Keratinocyte (primary cell): ENCODE results near the gene MAP3K1. TPM values are rescaled to one million over a fixed set of nuclear protein-coding genes. Genes with fewer than 3 reads are reported as not detected.
A peak's percentile ranks its signal among the peaks of the same experiment; 100 is the strongest.

Experiments used
- DNase-seq: peaks from one replicate; pipeline ENCODE4 v3.0.0-alpha.2; 2011; ENCODE audit warnings: low read depth, missing footprints, low spot score
- FAIRE-seq: peaks from 2 replicates; lab custom pipeline; 2011; peaks lifted over from hg19 to GRCh38; lab: Jason Lieb, UNC
- H2AFZ ChIP-seq: 2 replicates; pipeline ENCODE4 v1.6.0; 2012; ENCODE audit warnings: low read length, control low read depth, inconsistent platforms; ENCODE audit not compliant: control insufficient read depth
- H3K27ac ChIP-seq: 2 replicates; pipeline ENCODE4 v1.5.1; 2011; ENCODE audit warnings: low read length; ENCODE audit not compliant: control insufficient read depth, insufficient read depth
- H3K27me3 ChIP-seq: 3 replicates; pipeline ENCODE4 v1.6.0; 2011; ENCODE audit warnings: low read length; ENCODE audit not compliant: control insufficient read depth, insufficient read depth; ENCODE audit errors: extremely low read depth
- H3K36me3 ChIP-seq, 2 experiments: 2 replicates in 1 of 2; 3 replicates in 1 of 2; pipeline ENCODE4 v1.5.1; 2011; ENCODE audit warnings: low read length in 2 of 2, mild to moderate bottlenecking in 1 of 2; ENCODE audit not compliant: control insufficient read depth in 2 of 2, insufficient read depth in 2 of 2; ENCODE audit errors: extremely low read depth in 1 of 2
- H3K4me1 ChIP-seq: 3 replicates; pipeline ENCODE4 v1.5.1; 2011; ENCODE audit warnings: low read length; ENCODE audit not compliant: control insufficient read depth, insufficient read depth; ENCODE audit errors: extremely low read depth
- H3K4me2 ChIP-seq: 3 replicates; pipeline ENCODE4 v1.6.0; 2011; ENCODE audit warnings: low read depth, low read length; ENCODE audit not compliant: control insufficient read depth, insufficient read depth; ENCODE audit errors: extremely low read depth
- H3K4me3 ChIP-seq, 3 experiments: fragments of 200-600 bp in 1 of 3; sonication (generic) in 1 of 3; 2 replicates in 2 of 3; 3 replicates in 1 of 3; pipeline ENCODE4 v1.5.1; 2011 to 2016; ENCODE audit warnings: low read length in 3 of 3, mild to moderate bottlenecking in 3 of 3, control low read depth in 2 of 3, inconsistent platforms in 1 of 3, low read depth in 1 of 3, mixed read lengths in 1 of 3, mixed run types in 1 of 3, moderate library complexity in 1 of 3; ENCODE audit not compliant: control insufficient read depth in 2 of 3, insufficient read depth in 2 of 3; ENCODE audit errors: extremely low read depth in 1 of 3
- H3K79me2 ChIP-seq: 2 replicates; pipeline ENCODE4 v1.6.0; 2012; ENCODE audit warnings: low read length; ENCODE audit not compliant: control insufficient read depth, insufficient read depth
- H3K9ac ChIP-seq: 3 replicates; pipeline ENCODE4 v1.6.0; 2011; ENCODE audit warnings: low read length; ENCODE audit not compliant: control insufficient read depth, insufficient read depth; ENCODE audit errors: extremely low read depth
- H3K9me1 ChIP-seq: 3 replicates; pipeline ENCODE4 v1.6.0; 2011; ENCODE audit warnings: low read length; ENCODE audit not compliant: control insufficient read depth, insufficient read depth; ENCODE audit errors: extremely low read depth
- H3K9me3 ChIP-seq: 2 replicates; pipeline ENCODE4 v1.5.1; 2012; ENCODE audit warnings: low read depth, low read length; ENCODE audit not compliant: control insufficient read depth
- H4K20me1 ChIP-seq: 3 replicates; pipeline ENCODE4 v1.6.0; 2011; ENCODE audit warnings: low read length; ENCODE audit not compliant: control insufficient read depth, insufficient read depth; ENCODE audit errors: extremely low read depth
- CTCF ChIP-seq, 3 experiments: IDR thresholded peaks in 1 of 3; conservative IDR thresholded peaks in 1 of 3; optimal IDR thresholded peaks in 1 of 3; 2 replicates in 2 of 3; 3 replicates in 1 of 3; pipeline versions ENCODE3 to v1.5.1; 2011; ENCODE audit warnings: low read length in 3 of 3, mild to moderate bottlenecking in 3 of 3, moderate library complexity in 2 of 3, control low read depth in 1 of 3, inconsistent platforms in 1 of 3; ENCODE audit not compliant: insufficient read depth in 2 of 3; ENCODE audit errors: extremely low read depth in 1 of 3
- EZH2 ChIP-seq: IDR thresholded peaks from one replicate; pipeline ENCODE4 v1.6.1; 2012; ENCODE audit warnings: inconsistent platforms, mild to moderate bottlenecking, low read length, moderate library complexity
- dilution Hi-C: fragments of 300-500 bp; cut with MboI; formaldehyde crosslinking; loops from one replicate; pipeline ENCODE4 v1.7.0; 2020; ENCODE audit warnings: low sequenced_read_pairs; ENCODE audit not compliant: extremely low pct_ligation_motif_present
- polyA plus RNA-seq, 5 experiments: library from polyadenylated mRNA; depleted of rRNA in 3 of 5; stranded (reverse) in 3 of 5; stranded (forward) in 1 of 5; unstranded in 1 of 5; fragments of >200 nt; gene quantifications; 1 replicate in 1 of 5; 2 replicates in 3 of 5; 3 replicates in 1 of 5; pipeline versions ENCODE4 v1.2.1 to v1.2.3, GENCODE V29; 2011 to 2012; ENCODE audit warnings: missing spikeins in 2 of 5, low read depth in 1 of 5, low replicate concordance in 1 of 5

Gene MAP3K1
- polyA plus RNA-seq, 1 donor (not counting 4 experiments of a cell fraction or from before 2014, with no cell fraction given) = 8.0 TPM

GRCh38 chr5:56813302-56813701, 2.0 kb upstream of the MAP3K1 start:
- no peaks in the 10 kb centered on the region for H3K9me1 ChIP-seq
- H3K27me3 ChIP-seq = no peaks in the 10 kb centered on the region
- H3K9me3 ChIP-seq = no peaks in the 10 kb centered on the region
- H3K4me3 ChIP-seq = no peak overlapping the region
- H4K20me1 ChIP-seq = no peaks in the 10 kb centered on the region
- H3K79me2 ChIP-seq = peaks cover 24% of the 10 kb centered on the region
- H3K9ac ChIP-seq = no peak overlapping the region
- H3K4me2 ChIP-seq = no peak overlapping the region
- dilution Hi-C loops = no loop called here
- no peak overlapping the region for H3K27ac ChIP-seq
- no peaks in the 10 kb centered on the region for H3K36me3 ChIP-seq
- H2AFZ ChIP-seq = no peak overlapping the region
- TF ChIP-seq CTCF (optimal IDR thresholded peaks at IDR 0.05 in 1 of 3, IDR thresholded peaks at IDR 0.05 in 1 of 3, conservative IDR thresholded peaks at IDR 0.05 in 1 of 3; ENCODE audit: extremely low read depth in 1 of 3, insufficient read depth in 2 of 3, low read length in 3 of 3) (no peak), EZH2 (no peak)
- peaks cover 7% of the 10 kb centered on the region for H3K4me1 ChIP-seq
- DNase-seq (no peak), FAIRE-seq (no peak)

GRCh38 chr5:56814361-56814962, 887 bp upstream of the MAP3K1 start:
- DNase-seq = no peak
- peak overlapping the region; percentile 64 to 90 (median 70) for H3K4me3 ChIP-seq
- peak overlapping the region; percentile 71 for H3K9ac ChIP-seq
- no peaks in the 10 kb centered on the region for H4K20me1 ChIP-seq
- no peaks in the 10 kb centered on the region for H3K9me3 ChIP-seq
- no peaks in the 10 kb centered on the region for H3K36me3 ChIP-seq
- peak overlapping the region; percentile 86 for H3K4me2 ChIP-seq
- FAIRE-seq = no peak
- H3K9me1 ChIP-seq = no peaks in the 10 kb centered on the region
- TF ChIP-seq CTCF (optimal IDR thresholded peaks at IDR 0.05 in 1 of 3, IDR thresholded peaks at IDR 0.05 in 1 of 3, conservative IDR thresholded peaks at IDR 0.05 in 1 of 3; ENCODE audit: extremely low read depth in 1 of 3, insufficient read depth in 2 of 3, low read length in 3 of 3) (peak in 1 of 3 experiments; percentile 21), EZH2 (no peak)
- no peaks in the 10 kb centered on the region for H3K27me3 ChIP-seq
- no peak overlapping the region for H3K27ac ChIP-seq
- H2AFZ ChIP-seq = peak overlapping the region; percentile 95
- H3K79me2 ChIP-seq = peaks cover 34% of the 10 kb centered on the region
- H3K4me1 ChIP-seq = peaks cover 7% of the 10 kb centered on the region
- dilution Hi-C loops = no loop called here
